Measurements from ENCODE around the gene LAT. TPM values are rescaled to one million over a fixed set of nuclear protein-coding genes. Genes with fewer than 3 reads are reported as not detected.

LAT gene
- total RNA-seq, 1 experiment from 2014 or later = 4.3 TPM

GRCh38 chr16:28987170-28987853 lies 2.5 kb downstream of the LAT start:
- Histone ChIP-seq H3K79me2 (ENCODE audit: insufficient read depth, low read length) (no peaks in the 10 kb centered on the region), H2AFZ (ENCODE audit: low read length) (no peak overlapping the region), H3T11ph (ENCODE audit: low read length) (no peak overlapping the region), H3K4ac (ENCODE audit: low read depth, low read length) (no peak overlapping the region), H4K91ac (ENCODE audit: insufficient read length, low read depth, low read length) (no peak overlapping the region), H4K8ac (replicated peaks; ENCODE audit: insufficient read length, low read depth, low read length) (no peak overlapping the region), H3K4me1 (ENCODE audit: insufficient read depth, low read length) (no peaks in the 10 kb centered on the region), H3K14ac (ENCODE audit: insufficient read depth, low read length) (no peak overlapping the region), H2BK20ac (ENCODE audit: low read depth, low read length, poor library complexity, severe bottlenecking) (no peak overlapping the region), H3K18ac (ENCODE audit: insufficient read length, low read depth, low read length) (no peak overlapping the region), H2BK5ac (ENCODE audit: insufficient read length, low read length) (no peak overlapping the region), H4K5ac (ENCODE audit: insufficient read length, low read depth, low read length) (no peak overlapping the region), H3K79me1 (ENCODE audit: insufficient read depth, low read depth, low read length, poor library complexity, severe bottlenecking) (no peaks in the 10 kb centered on the region), H2BK12ac (ENCODE audit: insufficient read length, low read depth, low read length) (no peak overlapping the region), H3K23ac (ENCODE audit: insufficient read length, low read depth, low read length) (no peak overlapping the region), H3K9me3 (ENCODE audit: control insufficient read depth, low read depth, low read length) (no peaks in the 10 kb centered on the region), H2BK15ac (ENCODE audit: low read depth, low read length) (no peak overlapping the region), H2AK5ac (ENCODE audit: insufficient read length, low read length) (no peak overlapping the region), H3K4me2 (ENCODE audit: insufficient read depth, insufficient read length, low read length) (no peak overlapping the region), H3K56ac (ENCODE audit: insufficient read length, low read depth, low read length) (no peak overlapping the region), H3K23me2 (ENCODE audit: insufficient read length, low read depth, low read length, poor library complexity, severe bottlenecking) (no peaks in the 10 kb centered on the region), H3K27ac (ENCODE audit: insufficient read length, low read depth, low read length) (no peak overlapping the region), H3K27me3 (ENCODE audit: insufficient read depth, low read length) (no peaks in the 10 kb centered on the region), H4K20me1 (ENCODE audit: control insufficient read depth, insufficient read depth, insufficient read length) (no peaks in the 10 kb centered on the region), H2BK120ac (ENCODE audit: low read depth, low read length, poor library complexity, severe bottlenecking) (no peak overlapping the region), H3K9ac (ENCODE audit: extremely low read depth, insufficient read length, low read length) (no peak overlapping the region)
- no CpG with 5 or more reads among the region's 4 CpGs for WGBS (ENCODE audit: extremely low coverage, insufficient read length, low lambda C conversion rate)
- Mint-ChIP-seq H3K27ac (no peak overlapping the region), H3K4me3 (no peak overlapping the region), H3K27me3 (ENCODE audit: low read depth) (0 out of 2 replicates have a peak, but pooled peaks cover 2% of the 10 kb centered on the region), H3K36me3 (ENCODE audit: insufficient read depth in 1 of 3, low read depth in 3 of 3) (peaks cover 3 to 19% (median 18%) of the 10 kb centered on the region in 3 experiments), H3K4me1 (no peaks in the 10 kb centered on the region), H3K9me3 (no peaks in the 10 kb centered on the region)
- DNase-seq = no peak
- TF ChIP-seq CTCF (conservative IDR thresholded peaks at IDR 0.05) = no peak
